ENCODE data around the gene TMEM178A. TPM values are rescaled to one million over a fixed set of nuclear protein-coding genes. Genes with fewer than 3 reads are reported as not detected.
A peak's percentile ranks its signal among the peaks of the same experiment; 100 is the strongest.

The TMEM178A gene
- total RNA-seq, 1 experiment from 2014 or later = 0.14 TPM

- Histone ChIP-seq H3K36me3 (peaks cover 76% of the 10 kb centered on the region), H3K4me1 (peaks cover 30% of the 10 kb centered on the region), H3K27me3 (no peaks in the 10 kb centered on the region), H3K4me3 (no peak overlapping the region), H3K9me3 (replicated peaks) (no peaks in the 10 kb centered on the region), H3K27ac (peak overlapping the region; percentile 44)
- DNase-seq = peak; percentile 83 to 86
These were observed 77.6 kb downstream of the TMEM178A start for GRCh38 chr2:39743269-39743776.

- Histone ChIP-seq H3K27me3 (no peaks in the 10 kb centered on the region), H3K9me3 (replicated peaks) (no peaks in the 10 kb centered on the region), H3K4me1 (no peaks in the 10 kb centered on the region), H3K27ac (no peak overlapping the region), H3K36me3 (peaks cover 96% of the 10 kb centered on the region), H3K4me3 (no peak overlapping the region)
- DNase-seq = no peak
These were observed 89.7 kb downstream of the TMEM178A start for GRCh38 chr2:39755466-39755865.

- H3K36me3 ChIP-seq = peaks cover 97% of the 10 kb centered on the region
- H3K4me3 ChIP-seq = no peak overlapping the region
- no peaks in the 10 kb centered on the region for H3K27me3 ChIP-seq
- no peak for DNase-seq
- H3K4me1 ChIP-seq = no peaks in the 10 kb centered on the region
- no peak overlapping the region for H3K27ac ChIP-seq
- no peaks in the 10 kb centered on the region for H3K9me3 ChIP-seq (replicated peaks)
These were observed 91.4 kb downstream of the TMEM178A start for GRCh38 chr2:39757156-39757555.

GRCh38 chr2:39762448-39762847 lies 96.7 kb downstream of the TMEM178A start:
- DNase-seq = no peak
- H3K27me3 ChIP-seq = no peaks in the 10 kb centered on the region
- no peaks in the 10 kb centered on the region for H3K9me3 ChIP-seq (replicated peaks)
- H3K27ac ChIP-seq = no peak overlapping the region
- no peaks in the 10 kb centered on the region for H3K4me1 ChIP-seq
- no peak overlapping the region for H3K4me3 ChIP-seq
- H3K36me3 ChIP-seq = peaks cover 95% of the 10 kb centered on the region

Other genes starting within 250 kb of the TMEM178A start
- gene MAP4K3, start 228.6 kb upstream of the TMEM178A start, total RNA-seq (2014; rRNA removed; shearing (Covaris generic)) = 44.4 and 66.7 TPM in 2 replicates
- gene THUMPD2, start 113.3 kb downstream of the TMEM178A start, total RNA-seq (2014; rRNA removed; shearing (Covaris generic)) = 21.0 and 24.9 TPM in 2 replicates

All from SJCRH30 (cell line).